H9 (cell line): Measurements from ENCODE around the gene CWH43. TPM values are rescaled to one million over a fixed set of nuclear protein-coding genes. Genes with fewer than 3 reads are reported as not detected.

Source experiments
- DNase-seq: peaks from one replicate; pipeline ENCODE4 v3.0.0-alpha.2; 2017
- H2AFZ ChIP-seq: one replicate; pipeline ENCODE4 v1.6.1; 2013; ENCODE audit warnings: mild to moderate bottlenecking, low read length, control low read depth, moderate library complexity
- H2AK5ac ChIP-seq: 2 replicates; pipeline ENCODE4 v1.6.1; 2013; ENCODE audit warnings: low read length, control low read depth, mixed read lengths; ENCODE audit not compliant: insufficient read length
- H2BK120ac ChIP-seq: one replicate; pipeline ENCODE4 v1.6.1; 2013; ENCODE audit warnings: low read depth, mild to moderate bottlenecking, low read length, control low read depth, inconsistent platforms; ENCODE audit not compliant: poor library complexity, severe bottlenecking
- H2BK12ac ChIP-seq: 2 replicates; pipeline ENCODE4 v1.6.1; 2013; ENCODE audit warnings: low read length, control low read depth, mixed read lengths, low read depth; ENCODE audit not compliant: insufficient read length
- H2BK15ac ChIP-seq: 2 replicates; pipeline ENCODE4 v1.6.1; 2013; ENCODE audit warnings: low read depth, low read length, control low read depth
- H2BK20ac ChIP-seq: one replicate; pipeline ENCODE4 v1.6.1; 2013; ENCODE audit warnings: low read depth, mild to moderate bottlenecking, low read length, control low read depth, inconsistent platforms; ENCODE audit not compliant: poor library complexity, severe bottlenecking
- H2BK5ac ChIP-seq: 2 replicates; pipeline ENCODE4 v1.6.1; 2013; ENCODE audit warnings: low read length, control low read depth, mixed read lengths; ENCODE audit not compliant: insufficient read length
- H3K14ac ChIP-seq: 2 replicates; pipeline ENCODE4 v1.6.1; 2013; ENCODE audit warnings: low read length, control low read depth; ENCODE audit not compliant: insufficient read depth
- H3K18ac ChIP-seq: 2 replicates; pipeline ENCODE4 v1.6.1; 2013; ENCODE audit warnings: low read depth, mild to moderate bottlenecking, mixed read lengths, low read length, control low read depth; ENCODE audit not compliant: insufficient read length
- H3K23ac ChIP-seq: 2 replicates; pipeline ENCODE4 v1.6.1; 2013; ENCODE audit warnings: low read length, control low read depth, mixed read lengths, low read depth; ENCODE audit not compliant: insufficient read length
- H3K23me2 ChIP-seq: 2 replicates; pipeline ENCODE4 v1.6.1; 2013; ENCODE audit warnings: low read depth, mild to moderate bottlenecking, mixed read lengths, low read length, control low read depth; ENCODE audit not compliant: insufficient read length, poor library complexity, severe bottlenecking
- H3K27ac ChIP-seq: 2 replicates; pipeline ENCODE4 v1.5.1; 2013; ENCODE audit warnings: low read length, control low read depth, mixed read lengths, low read depth; ENCODE audit not compliant: insufficient read length
- H3K27me3 ChIP-seq: 2 replicates; pipeline ENCODE4 v1.6.1; 2013; ENCODE audit warnings: low read length, control low read depth, inconsistent platforms; ENCODE audit not compliant: insufficient read depth
- H3K4ac ChIP-seq: 2 replicates; pipeline ENCODE4 v1.6.1; 2013; ENCODE audit warnings: low read depth, mild to moderate bottlenecking, control low read depth, inconsistent platforms, low read length, moderate library complexity
- H3K4me1 ChIP-seq: 2 replicates; pipeline ENCODE4 v1.6.1; 2013; ENCODE audit warnings: low read length, control low read depth, inconsistent platforms; ENCODE audit not compliant: insufficient read depth
- H3K4me2 ChIP-seq: 2 replicates; pipeline ENCODE4 v1.6.1; 2013; ENCODE audit warnings: low read length, control low read depth, mixed read lengths; ENCODE audit not compliant: insufficient read length, insufficient read depth
- H3K56ac ChIP-seq: 2 replicates; pipeline ENCODE4 v1.6.1; 2013; ENCODE audit warnings: low read depth, mild to moderate bottlenecking, mixed read lengths, low read length, control low read depth; ENCODE audit not compliant: insufficient read length
- H3K79me1 ChIP-seq: 2 replicates; pipeline ENCODE4 v1.6.1; 2013; ENCODE audit warnings: low read depth, mild to moderate bottlenecking, moderate library complexity, low read length, control low read depth, inconsistent platforms; ENCODE audit not compliant: insufficient read depth, poor library complexity, severe bottlenecking
- H3K79me2 ChIP-seq: 2 replicates; pipeline ENCODE4 v1.6.1; 2013; ENCODE audit warnings: low read length, control low read depth, inconsistent platforms; ENCODE audit not compliant: insufficient read depth
- H3K9ac ChIP-seq: 2 replicates; pipeline ENCODE4 v1.6.1; 2013; ENCODE audit warnings: low read length, control low read depth, mixed read lengths; ENCODE audit not compliant: insufficient read length; ENCODE audit errors: extremely low read depth
- H3K9me3 ChIP-seq: one replicate; pipeline ENCODE4 v1.6.1; 2013; ENCODE audit warnings: low read depth, low read length, inconsistent platforms; ENCODE audit not compliant: control insufficient read depth
- H3T11ph ChIP-seq: one replicate; pipeline ENCODE4 v1.6.1; 2013; ENCODE audit warnings: mild to moderate bottlenecking, low read length, control low read depth, inconsistent platforms
- H4K20me1 ChIP-seq: one replicate; pipeline ENCODE4 v1.6.1; 2013; ENCODE audit not compliant: control insufficient read depth, insufficient read length, insufficient read depth
- H4K5ac ChIP-seq: 2 replicates; pipeline ENCODE4 v1.6.1; 2013; ENCODE audit warnings: low read depth, mild to moderate bottlenecking, mixed read lengths, low read length, control low read depth; ENCODE audit not compliant: insufficient read length
- H4K8ac ChIP-seq: replicated peaks from 2 replicates; pipeline ENCODE4 v1.6.1; 2013; ENCODE audit warnings: low read length, control low read depth, mixed read lengths, low read depth; ENCODE audit not compliant: insufficient read length
- H4K91ac ChIP-seq: 2 replicates; pipeline ENCODE4 v1.6.1; 2013; ENCODE audit warnings: low read depth, mild to moderate bottlenecking, moderate library complexity, mixed read lengths, low read length, control low read depth; ENCODE audit not compliant: insufficient read length
- H3K27ac Mint-ChIP-seq, 3 experiments: 2 replicates in 2 of 3; 3 replicates in 1 of 3; pipeline ENCODE4 v1.8.0; 2020 to 2021; ENCODE audit warnings: mixed read lengths in 3 of 3, mild to moderate bottlenecking in 1 of 3, moderate library complexity in 1 of 3
- H3K27me3 Mint-ChIP-seq: 2 replicates; pipeline ENCODE4 v1.8.0; 2021; ENCODE audit warnings: low read depth, mild to moderate bottlenecking, moderate library complexity, mixed read lengths
- H3K36me3 Mint-ChIP-seq, 3 experiments: 2 replicates in 2 of 3; 3 replicates in 1 of 3; pipeline ENCODE4 v1.8.0; 2020 to 2021; ENCODE audit warnings: low read depth in 3 of 3, mixed read lengths in 3 of 3; ENCODE audit not compliant: insufficient read depth in 1 of 3
- H3K4me1 Mint-ChIP-seq, 2 experiments: 2 replicates each; pipeline ENCODE4 v1.8.0; 2020; ENCODE audit warnings: mixed read lengths in 2 of 2
- H3K4me3 Mint-ChIP-seq, 2 experiments: 2 replicates in 1 of 2; 3 replicates in 1 of 2; pipeline ENCODE4 v1.8.0; 2020 to 2021; ENCODE audit warnings: mild to moderate bottlenecking in 2 of 2, mixed read lengths in 2 of 2, moderate library complexity in 1 of 2
- H3K9me3 Mint-ChIP-seq, 2 experiments: 2 replicates in 1 of 2; 3 replicates in 1 of 2; pipeline ENCODE4 v1.8.0; 2020; ENCODE audit warnings: mild to moderate bottlenecking in 2 of 2, mixed read lengths in 2 of 2, moderate library complexity in 1 of 2
- CTCF ChIP-seq: fragments of 200-600 bp; sonication (generic); conservative IDR thresholded peaks from 3 replicates; pipeline ENCODE4 v1.8.0; 2021; ENCODE audit warnings: antibody characterized with exemption, mild to moderate bottlenecking
- WGBS: extraction: QIAGEN DNeasy Blood & Tissue Kit; methylation state at CpG from one replicate; pipeline ENCODE4 v1.1.7; 2013; ENCODE audit warnings: missing lambda C conversion rate, low lambda C conversion rate, mixed read lengths; ENCODE audit not compliant: insufficient read length; ENCODE audit errors: extremely low coverage; 5-methylcytosine and 5-hydroxymethylcytosine counted together
- total RNA-seq: library from RNA; stranded (reverse); gene quantifications from 2 replicates; pipeline ENCODE4 v1.2.1, GENCODE V29; 2021

CWH43 gene
- total RNA-seq, 1 experiment from 2014 or later, result not detected

GRCh38 chr4:48938831-48939230, 47.2 kb upstream of the CWH43 start:
- H3K27me3 Mint-ChIP-seq, result peaks cover 6% of the 10 kb centered on the region
- peaks cover 4 to 5% of the 10 kb centered on the region in 2 experiments; a peak in 4 of 5 replicates for H3K9me3 Mint-ChIP-seq
- no peaks in the 10 kb centered on the region for H3K9me3 ChIP-seq
- peaks cover 0 to 4% (median 2%) of the 10 kb centered on the region in 3 experiments; a peak in 2 of 7 replicates for H3K36me3 Mint-ChIP-seq
- H4K8ac ChIP-seq, result no peak overlapping the region
- no peaks in the 10 kb centered on the region for H3K79me1 ChIP-seq
- H2BK15ac ChIP-seq, result no peak overlapping the region
- no peak for TF ChIP-seq CTCF
- H2AFZ ChIP-seq, result no peak overlapping the region
- no peak overlapping the region for H3K4me3 Mint-ChIP-seq
- H2BK120ac ChIP-seq, result no peak overlapping the region
- H3K9ac ChIP-seq, result no peak overlapping the region
- no peak for DNase-seq
- H3K27me3 ChIP-seq, result no peaks in the 10 kb centered on the region
- H3K27ac Mint-ChIP-seq, result no peak overlapping the region
- H3K4me1 Mint-ChIP-seq, result peaks cover 0 to 3% of the 10 kb centered on the region in 2 experiments; a peak in 1 of 4 replicates
- no peaks in the 10 kb centered on the region for H3K23me2 ChIP-seq
- no peak overlapping the region for H4K5ac ChIP-seq
- no peaks in the 10 kb centered on the region for H3K79me2 ChIP-seq
- WGBS, result no CpG with 5 or more reads among the region's 3 CpGs
- H2BK5ac ChIP-seq, result no peak overlapping the region
- no peak overlapping the region for H3K18ac ChIP-seq
- no peak overlapping the region for H3K14ac ChIP-seq
- no peak overlapping the region for H2BK12ac ChIP-seq
- no peak overlapping the region for H2AK5ac ChIP-seq
- no peaks in the 10 kb centered on the region for H3K4me1 ChIP-seq
- no peak overlapping the region for H4K91ac ChIP-seq
- H2BK20ac ChIP-seq, result no peak overlapping the region
- H3K4ac ChIP-seq, result no peak overlapping the region
- H3K56ac ChIP-seq, result no peak overlapping the region
- no peaks in the 10 kb centered on the region for H4K20me1 ChIP-seq
- no peak overlapping the region for H3K4me2 ChIP-seq
- no peak overlapping the region for H3K23ac ChIP-seq
- H3T11ph ChIP-seq, result no peak overlapping the region
- no peak overlapping the region for H3K27ac ChIP-seq
